ENCODE data around the gene KNSTRN. TPM values are rescaled to one million over a fixed set of nuclear protein-coding genes. Genes with fewer than 3 reads are reported as not detected.

The KNSTRN gene
- total RNA-seq, 4 donors from 2014 or later: 3.3 to 7.1 (median 4.2) TPM

DNA sequence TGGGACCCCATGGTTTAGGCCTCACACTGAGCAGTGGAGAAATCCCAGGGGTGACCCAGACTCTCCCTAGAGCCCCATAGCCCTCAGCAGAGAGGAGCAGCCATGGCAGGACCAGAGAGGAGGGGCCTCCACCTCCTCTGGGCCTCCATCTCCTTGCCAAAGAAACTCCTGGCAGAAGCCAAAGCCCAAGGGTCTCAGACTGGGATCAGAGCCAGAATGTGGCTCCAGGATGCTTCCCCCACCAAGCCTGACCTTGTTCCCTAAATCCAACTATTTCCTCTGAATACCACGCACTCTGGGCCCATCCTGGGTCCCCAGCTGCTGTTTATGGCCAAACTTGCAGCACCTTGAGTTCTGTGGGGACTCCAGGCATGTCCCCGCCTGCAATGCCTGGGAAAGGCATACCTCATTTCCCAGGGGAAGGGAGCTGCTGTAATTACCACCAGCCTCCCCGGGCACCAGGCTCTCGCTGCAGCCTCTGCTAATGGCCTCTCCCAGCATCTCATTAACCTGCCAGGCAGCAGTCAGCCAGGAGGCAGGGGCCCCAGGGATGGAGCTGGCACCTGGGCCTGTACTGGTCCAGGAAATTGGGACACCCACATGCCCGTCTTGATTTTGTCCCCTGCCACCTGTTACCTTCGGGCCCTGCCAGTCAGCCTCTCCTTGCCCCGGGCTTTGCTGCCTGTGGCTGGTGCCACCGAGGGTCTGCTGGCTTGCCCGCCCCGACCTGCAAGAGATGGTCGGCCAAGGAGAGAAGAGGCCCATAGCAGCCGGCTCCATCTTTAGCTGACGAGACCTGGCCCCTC, 46.4 kb upstream of the KNSTRN start:
- Histone ChIP-seq H3K36me3 (peaks cover 0 to 26% (median 0%) of the 10 kb centered on the region in 3 donors), H3K4me3 (no peak overlapping the region), H3K4me1 (peaks cover 0 to 82% (median 62%) of the 10 kb centered on the region in 4 donors), H3K27ac (peak overlapping the region in 3 of 4 donors; percentile 29 to 98 (median 97)), H3K9me3 (no peaks in the 10 kb centered on the region), H3K27me3 (no peaks in the 10 kb centered on the region)
- DNase-seq (ENCODE audit: low spot score in 2 of 2): no peak
- WGBS, 2 donors: 67 to 84% methylated on average over 13 of the region's 13 CpGs
- TF ChIP-seq, protein P1, sequence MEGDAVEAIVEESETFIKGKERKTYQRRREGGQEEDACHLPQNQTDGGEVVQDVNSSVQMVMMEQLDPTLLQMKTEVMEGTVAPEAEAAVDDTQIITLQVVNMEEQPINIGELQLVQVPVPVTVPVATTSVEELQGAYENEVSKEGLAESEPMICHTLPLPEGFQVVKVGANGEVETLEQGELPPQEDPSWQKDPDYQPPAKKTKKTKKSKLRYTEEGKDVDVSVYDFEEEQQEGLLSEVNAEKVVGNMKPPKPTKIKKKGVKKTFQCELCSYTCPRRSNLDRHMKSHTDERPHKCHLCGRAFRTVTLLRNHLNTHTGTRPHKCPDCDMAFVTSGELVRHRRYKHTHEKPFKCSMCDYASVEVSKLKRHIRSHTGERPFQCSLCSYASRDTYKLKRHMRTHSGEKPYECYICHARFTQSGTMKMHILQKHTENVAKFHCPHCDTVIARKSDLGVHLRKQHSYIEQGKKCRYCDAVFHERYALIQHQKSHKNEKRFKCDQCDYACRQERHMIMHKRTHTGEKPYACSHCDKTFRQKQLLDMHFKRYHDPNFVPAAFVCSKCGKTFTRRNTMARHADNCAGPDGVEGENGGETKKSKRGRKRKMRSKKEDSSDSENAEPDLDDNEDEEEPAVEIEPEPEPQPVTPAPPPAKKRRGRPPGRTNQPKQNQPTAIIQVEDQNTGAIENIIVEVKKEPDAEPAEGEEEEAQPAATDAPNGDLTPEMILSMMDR (IDR thresholded peaks at IDR 0.05): no peak
- TF ChIP-seq EP300 (IDR thresholded peaks at IDR 0.05): no peak
- TF ChIP-seq POLR2A (IDR thresholded peaks at IDR 0.05): no peak

DNA sequence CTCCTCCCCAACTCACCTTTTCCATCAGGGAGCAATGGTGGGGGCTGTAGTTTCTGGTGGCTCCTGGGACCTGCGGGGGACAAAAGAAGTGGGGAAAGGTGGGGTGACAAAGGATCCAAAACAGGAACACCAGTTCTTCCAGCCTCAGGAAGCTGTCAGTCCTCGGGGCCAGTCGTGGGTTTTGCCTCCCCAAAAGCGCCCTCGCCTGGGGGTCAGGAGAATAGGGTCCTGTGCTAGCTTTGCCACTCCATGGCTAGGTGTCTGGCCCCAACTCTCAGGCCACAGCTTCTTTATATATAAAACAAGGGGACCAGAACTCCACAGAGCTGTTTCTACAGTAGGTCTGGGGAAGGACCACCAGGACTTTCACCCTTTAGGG, 45.8 kb upstream of the KNSTRN start:
- Histone ChIP-seq H3K4me1 (peaks cover 0 to 88% (median 68%) of the 10 kb centered on the region in 4 donors), H3K9me3 (no peaks in the 10 kb centered on the region), H3K36me3 (peaks cover 0 to 26% (median 0%) of the 10 kb centered on the region in 3 donors), H3K27ac (peak overlapping the region in 3 of 4 donors; percentile 88 to 98 (median 97)), H3K27me3 (no peaks in the 10 kb centered on the region), H3K4me3 (no peak overlapping the region)
- no peak for TF ChIP-seq POLR2A (IDR thresholded peaks at IDR 0.05)
- no peak for TF ChIP-seq EP300 (IDR thresholded peaks at IDR 0.05)
- TF ChIP-seq, protein P1 (IDR thresholded peaks at IDR 0.05): peak in 1 of 5 experiments; percentile 9
- 41 to 51% methylated on average over 5 of the region's 5 CpGs for WGBS, 2 donors
- no peak for DNase-seq (ENCODE audit: low spot score in 2 of 2)

DNA sequence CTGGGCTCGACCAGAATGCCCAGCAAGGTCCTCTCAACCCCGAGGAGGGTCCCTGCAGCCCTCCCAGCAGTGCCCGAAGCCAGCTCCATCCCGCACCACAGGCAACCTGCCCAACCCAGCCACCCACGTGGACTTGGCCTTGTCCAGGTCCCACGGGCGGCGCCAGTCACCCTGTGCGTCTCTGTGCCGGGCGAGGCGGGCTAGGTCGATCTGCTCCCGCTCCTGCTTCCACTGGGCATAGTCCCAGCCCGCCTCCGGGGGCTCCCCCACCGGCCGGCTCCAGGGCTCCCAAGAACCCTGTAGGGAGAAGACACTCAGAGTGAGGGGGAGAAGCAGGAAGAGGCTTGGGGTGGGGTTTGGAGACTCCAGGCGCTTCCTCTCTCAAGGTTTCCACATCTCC, 44.9 kb upstream of the KNSTRN start:
- no peak overlapping the region for H3K4me3 ChIP-seq
- TF ChIP-seq, protein P1 (IDR thresholded peaks at IDR 0.05): no peak
- TF ChIP-seq POLR2A (IDR thresholded peaks at IDR 0.05): no peak
- no peak for TF ChIP-seq EP300 (IDR thresholded peaks at IDR 0.05)
- WGBS, 2 donors: 40 to 47% methylated on average over 12 to 17 of the region's 19 CpGs
- peaks cover 0 to 26% (median 0%) of the 10 kb centered on the region in 3 donors for H3K36me3 ChIP-seq
- H3K4me1 ChIP-seq: peaks cover 0 to 97% (median 68%) of the 10 kb centered on the region in 4 donors
- H3K9me3 ChIP-seq: no peaks in the 10 kb centered on the region
- no peak for DNase-seq (ENCODE audit: low spot score in 2 of 2)
- peak overlapping the region; percentile 85 to 98 (median 92) for H3K27ac ChIP-seq
- H3K27me3 ChIP-seq: no peaks in the 10 kb centered on the region

DNA sequence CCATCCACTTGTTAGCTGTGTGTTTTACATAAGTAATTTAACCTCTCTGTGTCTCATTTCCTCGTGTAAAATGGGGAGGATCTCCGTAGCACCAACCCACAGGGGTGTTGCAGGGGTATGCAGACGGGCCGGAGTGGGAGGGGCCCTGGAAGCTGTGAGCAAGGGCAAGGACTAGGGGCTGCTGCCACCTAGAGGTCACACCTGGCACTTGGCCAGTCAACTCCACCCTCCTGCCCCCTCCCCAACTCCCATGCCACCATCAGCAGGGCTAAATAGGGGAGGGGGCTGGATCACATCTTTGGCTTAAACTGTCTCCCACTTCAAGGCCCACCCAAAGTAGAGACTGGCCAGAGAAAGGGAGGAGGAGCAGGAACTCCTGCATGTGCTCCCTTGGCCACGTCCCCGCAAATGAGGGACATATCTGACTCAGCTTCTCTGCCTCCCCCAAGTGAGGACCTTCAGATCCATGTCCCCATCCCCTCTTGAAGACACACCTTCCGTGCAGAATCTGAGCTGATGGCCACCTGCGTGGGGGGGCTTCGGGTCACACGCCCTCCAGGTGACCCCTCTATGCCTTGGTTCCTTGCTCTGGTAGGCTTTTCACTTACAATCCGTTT, 44.4 kb upstream of the KNSTRN start:
- whole genome bisulfite sequencing, 2 donors: 25 to 27% methylated on average over 11 of the region's 11 CpGs
- peaks cover 0 to 26% (median 0%) of the 10 kb centered on the region in 3 donors for H3K36me3 ChIP-seq
- H3K4me1 ChIP-seq: peaks cover 0 to 98% (median 68%) of the 10 kb centered on the region in 4 donors
- no peaks in the 10 kb centered on the region for H3K9me3 ChIP-seq
- H3K4me3 ChIP-seq: peak overlapping the region in 1 of 4 donors; percentile 55
- TF ChIP-seq, protein P1 (IDR thresholded peaks at IDR 0.05): peak; percentile 67 to 74 (median 68)
- no peak for TF ChIP-seq EP300 (IDR thresholded peaks at IDR 0.05)
- no peaks in the 10 kb centered on the region for H3K27me3 ChIP-seq
- H3K27ac ChIP-seq: peak overlapping the region; percentile 85 to 98 (median 92)
- peak in 1 of 2 donors; percentile 54 for DNase-seq (ENCODE audit: low spot score in 2 of 2)
